HCT116 (cell line): ENCODE data around the gene ACACA. TPM values are rescaled to one million over a fixed set of nuclear protein-coding genes. Genes with fewer than 3 reads are reported as not detected.

ENCODE experiments used
- ATAC-seq: fragments of 200-7000 bp; cut with Tn5 transposase; 2 replicates; pipeline ENCODE4 v1.9.1; 2020; ENCODE audit warnings: mild to moderate bottlenecking, moderate library complexity
- BruUV-seq: library from RNA; stranded (reverse); fragments of 400-500 nt; replicated peaks from 2 replicates; lab custom pipeline; 2021; lab: Mats Ljungman, UMichigan
- CTCF ChIA-PET: fragments of 300-600 bp; sonication (Branson Sonifier 250); formaldehyde crosslinking; loops from one replicate; lab custom pipeline; 2021; ENCODE audit warnings: antibody characterized with exemption; lab: Charles Lee
- POLR2A ChIA-PET: fragments of 300-600, 350-600 bp; sonication (Branson Sonifier 250); formaldehyde crosslinking; loops from one replicate; lab custom pipeline; 2021; ENCODE audit warnings: antibody characterized with exemption; lab: Charles Lee
- RAD21 ChIA-PET, 2 experiments: fragments of 300-600 bp; sonication (Branson Sonifier 250); formaldehyde crosslinking; loops; one replicate each; lab custom pipeline; 2023; ENCODE audit warnings: low total read pairs in 2 of 2; ENCODE audit not compliant: uncharacterized antibody in 2 of 2, unreplicated experiment in 2 of 2, low non-redundant PET in 1 of 2; lab: Charles Lee
- DNase-seq: peaks from one replicate; pipeline ENCODE4 v3.0.0-alpha.2; 2010; ENCODE audit warnings: low read depth, low spot score
- H2AFZ ChIP-seq: fragments of 200-600 bp; shearing (Covaris generic), sonication (generic); 2 replicates; pipeline ENCODE4 v1.6.1; 2017; ENCODE audit warnings: low read depth, mixed run types, mixed read lengths, antibody characterized with exemption, low read length; ENCODE audit not compliant: poor library complexity, severe bottlenecking
- H3K27ac ChIP-seq: 2 replicates; pipeline ENCODE4 v1.5.1; 2012; ENCODE audit warnings: low read depth, low read length
- H3K27me3 ChIP-seq: fragments of 200-600 bp; sonication (generic); 2 replicates; pipeline ENCODE4 v1.6.1; 2016; ENCODE audit warnings: mixed run types, low read length, mixed read lengths; ENCODE audit not compliant: insufficient read depth
- H3K36me3 ChIP-seq, 2 experiments: fragments of 200-500 bp in 1 of 2; fragments of 200-600 bp in 1 of 2; sonication (Bioruptor generic) in 1 of 2; sonication (generic) in 1 of 2; 2 replicates each; pipeline versions ENCODE4 v1.5.1 to v1.6.1; 2014 to 2016; ENCODE audit warnings: low read length in 2 of 2, inconsistent platforms in 1 of 2, mixed read lengths in 1 of 2, mixed run types in 1 of 2; ENCODE audit not compliant: insufficient read depth in 2 of 2, control insufficient read depth in 1 of 2
- H3K4me1 ChIP-seq, 2 experiments: fragments of 200-600 bp in 1 of 2; sonication (generic) in 1 of 2; 2 replicates each; pipeline versions ENCODE4 v1.5.1 to v1.6.1; 2012 to 2017; ENCODE audit warnings: low read length in 2 of 2, inconsistent platforms in 1 of 2, mild to moderate bottlenecking in 1 of 2, mixed read lengths in 1 of 2, mixed run types in 1 of 2, moderate library complexity in 1 of 2; ENCODE audit not compliant: insufficient read depth in 2 of 2, control insufficient read depth in 1 of 2
- H3K4me2 ChIP-seq: fragments of 200-600 bp; sonication (generic); 2 replicates; pipeline ENCODE4 v1.6.1; 2017; ENCODE audit warnings: mixed run types, low read length, mixed read lengths
- H3K4me3 ChIP-seq, 2 experiments: fragments of 200-600 bp in 1 of 2; sonication (generic) in 1 of 2; replicated peaks in 1 of 2; 2 replicates each; pipeline ENCODE4 v1.5.1; 2011 to 2016; ENCODE audit warnings: low read length in 2 of 2, control low read depth in 1 of 2, low read depth in 1 of 2, mild to moderate bottlenecking in 1 of 2, mixed read lengths in 1 of 2, mixed run types in 1 of 2
- H3K79me2 ChIP-seq: fragments of 200-600 bp; sonication (generic); 2 replicates; pipeline ENCODE4 v1.6.1; 2017; ENCODE audit warnings: mild to moderate bottlenecking, mixed run types, low read length, moderate library complexity, mixed read lengths; ENCODE audit not compliant: insufficient read depth
- H3K9ac ChIP-seq: fragments of 200-600 bp; sonication (generic); 2 replicates; pipeline ENCODE4 v1.6.1; 2016; ENCODE audit warnings: low read length, mixed read lengths
- H3K9me2 ChIP-seq: fragments of 200-600 bp; sonication (generic), shearing (Covaris generic); 2 replicates; pipeline ENCODE4 v1.6.1; 2017; ENCODE audit warnings: mixed run types, mild to moderate bottlenecking, moderate library complexity; ENCODE audit not compliant: insufficient read depth
- H3K9me3 ChIP-seq, 2 experiments: fragments of 200-500 bp in 1 of 2; fragments of 200-600 bp in 1 of 2; sonication (Bioruptor generic) in 1 of 2; sonication (generic) in 1 of 2; 2 replicates each; pipeline ENCODE4 v1.6.1; 2014 to 2017; ENCODE audit warnings: low read length in 2 of 2, mixed read lengths in 2 of 2, inconsistent platforms in 1 of 2, low read depth in 1 of 2, mild to moderate bottlenecking in 1 of 2, mixed run types in 1 of 2, moderate library complexity in 1 of 2; ENCODE audit not compliant: control insufficient read depth in 1 of 2, insufficient read depth in 1 of 2
- H4K20me1 ChIP-seq: fragments of 200-600 bp; sonication (generic), shearing (Covaris generic); 2 replicates; pipeline ENCODE4 v1.6.1; 2017; ENCODE audit warnings: mixed run types, mild to moderate bottlenecking, moderate library complexity; ENCODE audit not compliant: insufficient read depth
- CEBPB ChIP-seq: IDR thresholded peaks from 2 replicates; pipeline ENCODE4 v1.6.1; 2012; ENCODE audit warnings: low read depth
- JUND ChIP-seq: IDR thresholded peaks from 2 replicates; pipeline ENCODE4 v1.6.1; 2012
- POLR2A ChIP-seq: IDR thresholded peaks from 2 replicates; pipeline ENCODE4 v1.7.0; 2011; ENCODE audit warnings: borderline replicate concordance; ENCODE audit not compliant: insufficient read depth, insufficient read length; ENCODE audit errors: extremely low read depth
- POLR2AphosphoS5 ChIP-seq: IDR thresholded peaks from 2 replicates; pipeline ENCODE4 v1.6.1; 2011; ENCODE audit warnings: mild to moderate bottlenecking, low read depth, low read length, moderate library complexity
- SP1 ChIP-seq: IDR thresholded peaks from 2 replicates; pipeline ENCODE4 v1.6.1; 2012; ENCODE audit warnings: low read depth
- SRF ChIP-seq: IDR thresholded peaks from 2 replicates; pipeline ENCODE4 v1.6.1; 2012; ENCODE audit warnings: low read depth
- intact Hi-C: fragments of 100-400 bp; cut with micrococcal nuclease; formaldehyde crosslinking; loops from 2 replicates; pipeline ENCODE4 v1.10.0; 2022
- total RNA-seq: library from RNA; stranded (reverse); gene quantifications from one replicate; pipeline ENCODE4 v1.2.1, GENCODE V29; 2021; ENCODE audit not compliant: unreplicated experiment
- TF ChIP-seq, protein P1 (sequence below): IDR thresholded peaks from 2 replicates; pipeline ENCODE4 v1.6.1; 2011; ENCODE audit warnings: mild to moderate bottlenecking, low read length, moderate library complexity; ENCODE audit not compliant: insufficient replicate concordance; ENCODE audit errors: extremely low read depth

The ACACA gene
- total RNA-seq, 1 experiment from 2014 or later: 161 TPM

DNA sequence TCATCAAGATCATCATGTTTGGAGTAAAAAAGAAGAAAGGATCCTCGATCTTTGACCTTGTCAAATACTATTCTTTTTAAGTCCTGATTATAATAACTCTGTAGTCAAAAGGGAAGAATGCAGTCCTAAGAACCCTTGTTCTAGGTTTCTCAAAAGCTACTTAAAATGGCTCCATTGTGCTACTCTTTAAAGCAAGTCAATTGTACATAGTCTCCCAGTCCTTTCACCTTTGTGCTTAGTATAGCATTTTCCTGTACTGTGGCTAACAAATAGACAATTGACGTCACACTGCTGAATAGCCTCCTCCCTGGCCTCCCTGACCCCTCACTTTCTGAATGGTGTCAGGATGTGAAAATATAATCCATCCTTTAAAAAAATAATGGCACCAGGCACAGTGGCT, 285.0 kb downstream of the ACACA start (continued):
- TF ChIP-seq CEBPB (no peak), SRF (no peak), SP1 (no peak)

DNA sequence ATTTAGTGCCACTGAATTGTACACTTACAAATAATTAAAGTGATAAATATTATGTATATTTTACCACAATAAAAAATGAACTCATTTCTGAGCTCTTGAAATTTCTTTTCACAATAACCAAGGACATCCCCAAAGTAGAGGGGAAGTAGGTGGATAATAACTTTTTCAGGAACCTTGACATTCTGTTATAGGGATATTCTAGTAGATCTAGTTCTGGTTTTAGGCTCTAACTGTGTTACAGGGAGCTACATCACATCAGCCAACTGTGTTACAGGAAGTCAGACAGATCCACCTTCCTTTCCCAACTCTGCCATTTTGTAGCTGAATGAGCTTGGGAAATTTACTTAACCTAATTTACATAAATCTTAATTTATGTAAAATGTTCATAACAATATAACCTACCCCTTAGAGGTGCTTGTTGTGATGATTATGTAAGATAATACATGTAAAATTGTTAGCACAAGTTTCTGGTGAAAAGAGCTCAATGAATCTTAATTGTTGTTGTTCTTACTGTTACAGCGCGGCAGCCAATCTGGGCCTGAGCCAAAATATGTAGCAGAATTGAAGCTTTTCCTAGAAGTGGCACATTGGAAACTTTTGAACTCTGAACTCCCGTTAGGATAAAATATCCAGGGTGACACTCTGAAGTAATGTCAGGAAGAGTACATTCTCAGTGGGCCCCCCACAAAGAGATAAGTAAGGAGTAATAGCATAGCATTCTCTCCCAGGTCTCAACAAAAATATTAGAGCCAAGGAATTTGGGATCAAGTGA, 288.1 kb downstream of the ACACA start:
- no peak overlapping the region for H3K4me3 ChIP-seq
- H3K79me2 ChIP-seq: no peaks in the 10 kb centered on the region
- H3K9me2 ChIP-seq: no peaks in the 10 kb centered on the region
- no peaks in the 10 kb centered on the region for H4K20me1 ChIP-seq
- no peaks in the 10 kb centered on the region for H3K9me3 ChIP-seq
- no TSS peak for BruUV-seq
- no peak overlapping the region for H3K4me2 ChIP-seq
- H3K4me1 ChIP-seq: no peaks in the 10 kb centered on the region
- peaks cover 14 to 28% of the 10 kb centered on the region in 2 experiments for H3K36me3 ChIP-seq
- POLR2A ChIA-PET: no interaction called here
- CTCF ChIA-PET: no interaction called here
- H2AFZ ChIP-seq: no peak overlapping the region
- intact Hi-C loops: no loop called here
- DNase-seq (no peak), ATAC-seq (no peak)
- RAD21 ChIA-PET: interaction anchor here in 1 of 2 experiments (0.5 kb wide), 1 partner anchor 496 kb away, joined by 3 read pairs; no protein-coding TSS in a partner anchor
- no peak overlapping the region for H3K27ac ChIP-seq
- H3K9ac ChIP-seq: no peak overlapping the region
- H3K27me3 ChIP-seq: no peaks in the 10 kb centered on the region
- TF ChIP-seq POLR2AphosphoS5: no peak
- no peak for TF ChIP-seq POLR2A
- TF ChIP-seq, protein P1, sequence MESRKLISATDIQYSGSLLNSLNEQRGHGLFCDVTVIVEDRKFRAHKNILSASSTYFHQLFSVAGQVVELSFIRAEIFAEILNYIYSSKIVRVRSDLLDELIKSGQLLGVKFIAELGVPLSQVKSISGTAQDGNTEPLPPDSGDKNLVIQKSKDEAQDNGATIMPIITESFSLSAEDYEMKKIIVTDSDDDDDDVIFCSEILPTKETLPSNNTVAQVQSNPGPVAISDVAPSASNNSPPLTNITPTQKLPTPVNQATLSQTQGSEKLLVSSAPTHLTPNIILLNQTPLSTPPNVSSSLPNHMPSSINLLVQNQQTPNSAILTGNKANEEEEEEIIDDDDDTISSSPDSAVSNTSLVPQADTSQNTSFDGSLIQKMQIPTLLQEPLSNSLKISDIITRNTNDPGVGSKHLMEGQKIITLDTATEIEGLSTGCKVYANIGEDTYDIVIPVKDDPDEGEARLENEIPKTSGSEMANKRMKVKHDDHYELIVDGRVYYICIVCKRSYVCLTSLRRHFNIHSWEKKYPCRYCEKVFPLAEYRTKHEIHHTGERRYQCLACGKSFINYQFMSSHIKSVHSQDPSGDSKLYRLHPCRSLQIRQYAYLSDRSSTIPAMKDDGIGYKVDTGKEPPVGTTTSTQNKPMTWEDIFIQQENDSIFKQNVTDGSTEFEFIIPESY: no peak
- TF ChIP-seq SP1: no peak
- TF ChIP-seq JUND: no peak
